Stimulated activated memory B cell treated with anti-CD40 and anti-IgM and Interleukin-4, amounts not matched to agents 10 μg/mL and 1 μg/mL and 100 μg/mL, for 72 hours (primary cell): Measurements from ENCODE around the gene STX16.

Experiments used
- ATAC-seq: fragments of 150-1000 bp; cut with Tn5 transposase; 2 replicates; pipeline ENCODE4 v1.10.0; 2021
- H3K27ac Mint-ChIP-seq: one replicate; pipeline ENCODE4 v1.8.0; 2022; ENCODE audit warnings: mild to moderate bottlenecking, mixed read lengths
- H3K27me3 Mint-ChIP-seq: one replicate; pipeline ENCODE4 v1.8.0; 2022; ENCODE audit warnings: mixed read lengths
- H3K36me3 Mint-ChIP-seq: one replicate; pipeline ENCODE4 v1.8.0; 2022; ENCODE audit warnings: mixed read lengths
- H3K4me1 Mint-ChIP-seq: one replicate; pipeline ENCODE4 v1.8.0; 2022; ENCODE audit warnings: mixed read lengths
- H3K4me3 Mint-ChIP-seq: one replicate; pipeline ENCODE4 v1.8.0; 2022; ENCODE audit warnings: mild to moderate bottlenecking, moderate library complexity, mixed read lengths
- H3K9me3 Mint-ChIP-seq: one replicate; pipeline ENCODE4 v1.8.0; 2022; ENCODE audit warnings: mixed read lengths

Gene STX16

DNA sequence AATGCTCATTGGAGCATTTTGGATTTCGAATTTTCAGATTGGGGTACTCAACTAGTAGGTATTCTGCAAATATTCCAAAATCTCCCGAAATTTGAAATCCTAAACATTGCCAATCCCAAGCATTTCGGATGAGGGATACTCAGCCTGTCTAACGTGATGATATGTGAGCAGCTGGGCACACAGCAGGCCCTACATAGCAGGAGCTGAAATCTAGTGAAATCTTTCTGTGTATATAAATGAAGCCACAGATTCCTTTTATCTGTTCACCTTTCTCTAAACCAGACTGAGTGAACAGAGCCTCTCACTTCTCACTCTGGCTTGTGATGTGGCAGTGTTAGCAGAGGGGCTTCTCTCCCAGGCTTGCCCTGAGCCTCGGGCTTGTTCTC, 17.8 kb downstream of the STX16 start:
- Mint-ChIP-seq H3K4me3 (no peak overlapping the region), H3K36me3 (peaks cover 56% of the 10 kb centered on the region), H3K27ac (no peak overlapping the region), H3K27me3 (no peaks in the 10 kb centered on the region), H3K9me3 (no peaks in the 10 kb centered on the region), H3K4me1 (peaks cover 14% of the 10 kb centered on the region)
- no peak for ATAC-seq

DNA sequence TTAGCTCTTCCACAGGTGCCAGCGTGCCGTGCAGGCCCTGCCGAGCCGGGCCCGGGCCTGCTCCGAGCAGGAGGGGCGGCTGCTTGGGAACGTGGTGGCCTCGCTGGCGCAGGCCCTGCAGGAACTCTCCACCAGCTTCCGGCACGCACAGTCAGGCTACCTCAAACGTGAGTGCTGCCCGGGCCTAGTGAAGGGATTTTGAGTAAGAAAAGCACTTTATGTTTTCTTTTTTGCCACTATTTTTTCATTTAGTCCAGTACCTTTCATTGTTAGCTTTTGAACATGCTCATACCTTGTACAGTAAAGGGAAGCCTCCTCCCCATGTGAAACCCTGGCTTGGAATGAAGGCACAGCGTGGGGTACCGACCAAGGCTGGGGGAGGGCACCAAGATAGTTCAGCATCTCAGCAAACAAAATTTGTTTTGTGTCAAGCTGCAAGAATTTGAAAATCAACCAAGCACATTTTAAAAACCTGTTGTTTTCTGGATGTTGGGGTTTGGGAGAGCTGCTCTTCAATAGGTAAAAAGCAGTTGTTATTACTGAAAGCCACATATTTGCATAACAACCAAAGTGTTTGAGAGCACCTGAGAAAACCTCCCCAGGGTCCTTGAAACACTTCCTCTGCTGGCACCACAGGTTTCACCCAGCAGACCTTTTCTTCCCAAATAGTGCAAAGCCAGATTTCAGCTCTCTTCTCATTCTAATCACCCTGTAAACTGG, 18.4 kb downstream of the STX16 start:
- peak; percentile 71 for ATAC-seq
- Mint-ChIP-seq H3K4me3 (no peak overlapping the region), H3K27me3 (no peaks in the 10 kb centered on the region), H3K4me1 (peaks cover 14% of the 10 kb centered on the region), H3K36me3 (peaks cover 60% of the 10 kb centered on the region), H3K27ac (no peak overlapping the region), H3K9me3 (no peaks in the 10 kb centered on the region)

DNA sequence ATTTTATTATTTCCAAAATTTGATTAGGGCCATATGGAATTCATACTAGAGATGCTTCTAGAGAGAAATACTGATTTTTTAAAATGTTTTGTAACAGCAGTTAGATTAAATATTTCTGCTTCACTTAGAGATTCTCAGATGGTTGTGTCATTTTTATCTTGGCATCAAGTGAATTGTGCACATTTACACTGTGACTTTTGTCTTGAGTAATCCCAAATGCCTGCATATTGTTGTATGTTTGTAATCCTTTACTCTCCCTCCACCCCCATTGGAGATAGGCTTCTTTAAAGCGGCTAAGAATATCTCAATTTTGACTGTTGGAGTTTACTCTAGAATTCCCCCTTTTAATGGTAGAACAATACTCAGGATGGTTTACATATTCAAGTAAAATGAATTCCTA, 19.0 kb downstream of the STX16 start:
- Mint-ChIP-seq H3K9me3 (no peaks in the 10 kb centered on the region), H3K27me3 (no peaks in the 10 kb centered on the region), H3K4me1 (peaks cover 14% of the 10 kb centered on the region), H3K36me3 (peaks cover 65% of the 10 kb centered on the region), H3K4me3 (no peak overlapping the region), H3K27ac (no peak overlapping the region)
- ATAC-seq = no peak

DNA sequence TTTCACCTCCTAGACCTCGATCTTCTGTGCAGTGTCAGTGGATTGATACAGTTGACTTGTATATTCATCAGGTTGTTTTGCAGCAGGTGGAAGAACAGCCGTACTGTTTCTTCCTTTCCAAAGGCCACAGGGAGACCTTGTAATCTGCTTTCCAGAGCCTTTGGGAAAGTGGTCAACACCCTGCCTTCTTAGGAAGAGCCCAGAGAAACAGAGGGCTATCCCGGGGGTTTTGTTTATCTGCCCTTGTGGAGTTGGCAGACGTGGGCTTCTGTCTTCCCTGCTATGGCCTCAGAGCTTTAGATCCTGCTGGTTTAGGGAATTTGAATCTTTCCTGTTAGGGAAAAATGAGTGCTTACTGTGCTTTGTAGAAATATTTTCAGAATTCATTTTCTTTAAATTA, 19.6 kb downstream of the STX16 start:
- Mint-ChIP-seq H3K9me3 (no peaks in the 10 kb centered on the region), H3K36me3 (peaks cover 71% of the 10 kb centered on the region), H3K4me3 (no peak overlapping the region), H3K27me3 (no peaks in the 10 kb centered on the region), H3K4me1 (peaks cover 14% of the 10 kb centered on the region), H3K27ac (no peak overlapping the region)
- no peak for ATAC-seq

DNA sequence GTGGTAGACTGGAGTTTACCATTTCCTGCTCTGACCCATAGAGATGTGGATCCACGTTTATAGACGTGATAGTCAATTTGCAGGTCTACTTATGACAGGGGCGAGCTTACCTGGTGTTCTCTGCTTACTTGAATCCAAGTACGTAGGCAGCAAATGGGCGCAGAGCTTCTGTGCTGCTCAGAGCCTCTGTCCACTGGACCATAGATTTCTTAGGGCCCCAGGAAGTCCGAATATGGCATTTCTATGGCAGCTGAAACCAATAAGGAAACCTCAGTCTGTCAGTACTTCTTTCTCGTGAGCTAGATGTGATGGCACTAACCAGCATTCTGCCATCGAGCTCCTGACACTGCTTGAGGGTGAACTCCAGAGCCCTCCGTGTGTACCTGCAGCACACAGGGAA, 22.0 kb downstream of the STX16 start:
- H3K9me3 Mint-ChIP-seq = no peaks in the 10 kb centered on the region
- no peaks in the 10 kb centered on the region for H3K27me3 Mint-ChIP-seq
- peaks cover 70% of the 10 kb centered on the region for H3K36me3 Mint-ChIP-seq
- H3K4me3 Mint-ChIP-seq = no peak overlapping the region
- ATAC-seq = no peak
- no peak overlapping the region for H3K27ac Mint-ChIP-seq
- H3K4me1 Mint-ChIP-seq = peaks cover 14% of the 10 kb centered on the region

DNA sequence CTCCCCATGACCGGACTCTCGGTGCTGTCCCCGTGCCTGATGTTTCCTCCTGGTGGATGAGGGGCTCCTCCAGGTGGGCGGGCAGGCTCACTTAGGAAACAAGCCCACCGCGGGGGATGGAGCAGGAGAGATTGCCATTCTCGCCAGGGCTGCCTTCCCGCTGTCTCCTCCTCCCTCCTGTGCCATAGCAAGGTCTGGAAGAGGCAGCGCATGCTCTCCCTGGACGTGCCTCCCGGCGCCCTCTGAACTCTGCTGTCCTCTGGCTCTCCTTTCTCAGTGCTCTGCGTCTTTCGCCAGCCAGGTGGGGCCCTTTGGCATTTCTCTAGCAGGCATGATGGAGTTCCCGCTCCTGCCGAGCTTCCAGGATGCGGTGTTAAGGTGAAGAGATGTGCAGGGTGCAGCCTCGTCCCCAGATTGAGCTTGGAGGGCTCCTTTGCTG, 24.1 kb downstream of the STX16 start:
- Mint-ChIP-seq H3K36me3 (peaks cover 75% of the 10 kb centered on the region), H3K4me1 (peaks cover 4% of the 10 kb centered on the region), H3K27ac (no peak overlapping the region), H3K27me3 (no peaks in the 10 kb centered on the region), H3K4me3 (no peak overlapping the region), H3K9me3 (no peaks in the 10 kb centered on the region)
- no peak for ATAC-seq

DNA sequence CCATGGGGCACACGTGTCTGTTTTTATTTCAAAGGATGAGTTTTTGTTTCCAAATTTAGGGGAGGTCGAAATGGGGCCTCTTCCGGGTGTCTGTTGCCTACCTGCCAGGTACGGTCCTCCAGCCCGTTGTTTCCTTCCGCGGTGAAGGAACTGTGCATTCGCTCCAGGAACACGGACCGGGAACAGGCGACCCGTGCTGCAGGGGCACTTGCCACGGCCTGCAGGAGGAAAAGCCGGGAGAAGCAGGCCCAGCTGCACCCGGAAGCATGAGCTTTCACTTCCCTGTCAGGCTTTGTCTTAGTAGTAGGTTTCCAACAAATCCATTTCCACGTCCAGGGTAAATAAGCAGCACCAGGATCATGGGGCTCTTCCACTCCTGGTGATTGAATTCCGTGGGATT, 24.6 kb downstream of the STX16 start:
- Mint-ChIP-seq H3K4me3 (no peak overlapping the region), H3K36me3 (peaks cover 75% of the 10 kb centered on the region), H3K9me3 (no peaks in the 10 kb centered on the region), H3K4me1 (no peaks in the 10 kb centered on the region), H3K27me3 (no peaks in the 10 kb centered on the region), H3K27ac (no peak overlapping the region)
- ATAC-seq = no peak

DNA sequence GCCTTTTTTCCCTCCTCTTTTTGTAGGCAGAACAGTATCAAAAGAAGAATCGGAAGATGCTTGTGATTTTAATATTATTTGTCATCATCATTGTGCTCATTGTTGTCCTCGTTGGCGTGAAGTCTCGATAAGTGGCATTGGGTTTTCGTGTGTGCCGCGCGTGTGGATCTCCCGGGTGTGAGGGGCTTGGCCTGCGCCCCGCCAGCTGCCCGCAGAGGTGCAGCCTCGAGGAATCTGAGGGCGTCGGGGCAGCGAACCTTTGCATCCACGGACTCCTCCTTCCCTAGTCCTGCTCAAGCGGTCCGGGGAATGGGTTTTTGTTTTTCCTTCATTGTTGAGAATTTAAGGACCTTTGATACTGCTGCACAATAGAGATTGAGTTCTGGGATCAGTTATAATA, 25.1 kb downstream of the STX16 start:
- Mint-ChIP-seq H3K27ac (no peak overlapping the region), H3K4me3 (no peak overlapping the region), H3K27me3 (no peaks in the 10 kb centered on the region), H3K4me1 (no peaks in the 10 kb centered on the region), H3K9me3 (no peaks in the 10 kb centered on the region), H3K36me3 (peaks cover 72% of the 10 kb centered on the region)
- ATAC-seq = no peak

DNA sequence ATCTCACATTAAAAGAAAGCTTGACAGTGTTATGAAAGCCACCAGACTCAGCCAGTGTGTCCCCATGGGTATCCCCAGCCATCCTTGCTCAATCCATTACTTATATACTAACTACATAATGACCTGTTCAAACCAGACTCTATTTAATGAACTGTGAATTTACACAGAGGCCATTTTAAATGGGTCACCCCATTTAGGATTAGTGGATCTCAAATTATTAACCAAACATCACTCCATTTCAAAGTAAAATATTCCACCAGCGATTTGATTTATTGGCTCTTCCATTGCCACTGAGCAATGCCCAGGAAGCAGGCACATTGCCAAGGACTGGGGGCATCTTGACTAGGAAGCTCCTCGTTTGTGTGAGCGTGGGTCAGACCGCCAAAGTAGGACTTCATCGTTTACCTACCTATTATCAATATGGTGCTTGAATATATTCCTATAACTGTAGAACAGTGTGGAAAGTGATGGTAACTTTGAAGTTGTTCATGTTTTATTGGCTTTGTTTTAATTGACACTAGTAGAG, 26.1 kb downstream of the STX16 start:
- Mint-ChIP-seq H3K27me3 (no peaks in the 10 kb centered on the region), H3K27ac (no peak overlapping the region), H3K36me3 (peaks cover 70% of the 10 kb centered on the region), H3K9me3 (no peaks in the 10 kb centered on the region), H3K4me3 (no peak overlapping the region), H3K4me1 (no peaks in the 10 kb centered on the region)
- no peak for ATAC-seq

DNA sequence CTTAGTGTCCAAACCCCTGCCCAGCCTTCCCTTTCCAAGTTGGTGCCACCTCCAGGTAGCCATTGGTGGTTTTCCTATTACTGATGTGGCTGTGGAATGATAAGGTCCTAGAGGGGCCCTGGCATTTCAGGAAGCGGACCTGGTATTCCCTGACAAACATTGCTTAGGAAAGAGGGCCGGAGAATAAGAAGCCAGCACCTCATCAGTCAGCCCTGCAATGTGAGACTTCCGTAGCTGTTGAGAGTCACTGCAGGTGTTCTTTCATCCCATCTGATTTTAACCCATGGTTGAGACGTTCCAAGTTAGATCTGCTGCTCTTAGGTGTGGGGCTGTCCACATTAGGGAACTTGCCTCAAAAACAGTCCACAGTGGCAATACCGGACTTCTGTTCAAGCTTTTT, 26.7 kb downstream of the STX16 start:
- ATAC-seq = no peak
- no peak overlapping the region for H3K4me3 Mint-ChIP-seq
- peaks cover 67% of the 10 kb centered on the region for H3K36me3 Mint-ChIP-seq
- no peaks in the 10 kb centered on the region for H3K9me3 Mint-ChIP-seq
- no peaks in the 10 kb centered on the region for H3K4me1 Mint-ChIP-seq
- no peaks in the 10 kb centered on the region for H3K27me3 Mint-ChIP-seq
- H3K27ac Mint-ChIP-seq = no peak overlapping the region

DNA sequence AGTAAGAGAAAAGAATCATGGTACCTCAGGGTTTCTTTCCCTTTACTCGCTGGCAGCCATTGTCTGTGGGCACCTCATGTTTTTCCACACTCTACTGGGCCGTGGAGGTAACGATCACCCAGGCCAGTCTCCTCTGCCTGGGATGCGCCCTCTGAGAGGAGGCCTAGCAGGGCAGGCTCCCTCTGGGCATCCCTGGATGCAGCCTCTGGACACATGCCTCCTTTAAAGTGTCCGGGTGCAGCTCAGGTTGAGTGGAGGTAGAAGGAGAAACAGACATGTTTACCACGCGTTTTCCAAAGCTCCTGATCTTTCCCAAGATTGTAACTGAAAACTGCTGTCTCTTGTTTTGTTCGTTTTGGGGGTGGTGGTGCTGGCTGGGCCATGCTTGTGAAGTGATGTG, 27.7 kb downstream of the STX16 start:
- Mint-ChIP-seq H3K4me3 (no peak overlapping the region), H3K9me3 (no peaks in the 10 kb centered on the region), H3K27me3 (no peaks in the 10 kb centered on the region), H3K36me3 (peaks cover 57% of the 10 kb centered on the region), H3K27ac (no peak overlapping the region), H3K4me1 (no peaks in the 10 kb centered on the region)
- ATAC-seq = no peak

DNA sequence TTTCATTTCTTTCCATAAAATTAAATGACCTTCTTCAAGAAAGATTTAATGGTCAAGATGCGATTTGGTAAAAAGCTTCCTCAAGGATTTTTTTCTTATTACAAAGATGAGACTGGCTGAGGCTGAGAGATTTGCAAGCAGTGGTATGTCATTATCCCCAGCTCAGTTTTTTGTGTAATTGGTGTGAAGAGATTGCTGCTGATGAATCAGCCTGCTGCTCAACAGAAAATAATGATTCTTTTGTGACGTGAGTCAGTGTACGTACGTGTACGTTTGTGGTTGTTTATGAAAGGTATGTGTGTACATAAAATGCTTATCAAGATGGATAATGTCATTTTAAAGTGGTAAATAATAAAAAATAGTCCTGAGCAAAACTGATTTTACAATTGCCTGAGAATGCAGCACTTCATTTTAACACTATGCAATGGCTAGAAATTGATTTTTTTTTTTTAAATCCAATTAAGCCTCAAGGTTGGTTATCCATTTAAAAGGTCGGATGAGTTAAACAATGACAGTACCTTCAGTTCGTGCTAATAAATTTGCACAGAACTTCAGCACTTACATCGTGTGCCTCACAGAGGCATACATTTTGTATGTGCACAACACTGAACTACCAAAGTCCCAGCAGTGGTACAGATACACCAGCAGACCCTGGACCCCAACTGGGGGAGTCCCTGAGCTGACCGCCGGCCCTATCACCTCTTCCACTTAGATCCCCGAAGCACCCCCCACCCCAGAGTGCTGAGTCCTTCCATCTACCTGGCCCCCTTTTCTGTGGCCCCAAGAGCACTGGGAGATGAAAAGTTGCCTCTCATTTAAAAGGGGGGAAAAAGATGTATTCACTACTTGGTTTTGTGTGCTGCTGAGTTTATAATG, 31.8 kb downstream of the STX16 start:
- peaks cover 44% of the 10 kb centered on the region for H3K36me3 Mint-ChIP-seq
- no peak overlapping the region for H3K27ac Mint-ChIP-seq
- H3K4me3 Mint-ChIP-seq = no peak overlapping the region
- no peak for ATAC-seq
- H3K9me3 Mint-ChIP-seq = no peaks in the 10 kb centered on the region
- H3K4me1 Mint-ChIP-seq = no peaks in the 10 kb centered on the region
- H3K27me3 Mint-ChIP-seq = no peaks in the 10 kb centered on the region

DNA sequence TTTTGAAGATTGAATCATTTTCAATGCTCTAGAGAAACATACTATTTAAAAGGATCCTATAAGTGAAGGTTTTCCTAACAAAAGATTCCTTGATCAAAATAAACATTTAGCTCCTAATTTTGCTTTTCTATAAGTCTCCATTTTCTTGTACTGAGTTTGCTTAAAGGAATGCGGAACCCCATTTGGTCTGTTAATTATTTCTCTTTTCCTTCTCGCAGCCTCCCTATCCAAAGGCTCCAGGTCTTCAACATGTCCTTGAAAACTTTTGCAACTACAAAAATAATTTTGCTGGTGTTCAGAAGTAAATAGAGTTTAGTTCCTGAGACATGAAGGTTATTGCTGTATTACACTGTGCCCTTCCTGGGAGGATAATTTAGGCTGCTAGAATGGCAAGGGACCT, 33.2 kb downstream of the STX16 start:
- H3K9me3 Mint-ChIP-seq = no peaks in the 10 kb centered on the region
- H3K4me1 Mint-ChIP-seq = no peaks in the 10 kb centered on the region
- peaks cover 46% of the 10 kb centered on the region for H3K36me3 Mint-ChIP-seq
- H3K27ac Mint-ChIP-seq = no peak overlapping the region
- no peaks in the 10 kb centered on the region for H3K27me3 Mint-ChIP-seq
- no peak for ATAC-seq
- no peak overlapping the region for H3K4me3 Mint-ChIP-seq

DNA sequence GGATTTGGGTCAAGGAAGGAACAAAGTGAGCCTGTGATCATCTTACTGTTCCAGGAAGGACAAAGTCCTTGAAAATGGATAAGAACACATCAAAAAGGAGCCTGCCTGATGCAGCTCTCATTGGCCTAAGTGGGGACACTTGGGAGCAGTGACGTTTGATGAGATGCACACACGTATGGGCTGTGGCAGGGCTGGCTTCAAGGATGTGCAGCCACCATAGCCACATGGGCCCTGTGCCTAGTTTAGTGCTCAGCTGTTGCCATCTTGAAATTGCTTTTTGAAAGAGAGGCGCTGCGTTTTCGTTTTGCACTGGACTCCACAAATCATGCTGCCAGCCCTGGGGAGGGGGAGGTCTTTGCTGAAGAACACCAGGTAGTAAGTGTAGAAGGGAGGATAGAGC, 34.9 kb downstream of the STX16 start:
- no peaks in the 10 kb centered on the region for H3K4me1 Mint-ChIP-seq
- H3K4me3 Mint-ChIP-seq = no peak overlapping the region
- peaks cover 39% of the 10 kb centered on the region for H3K36me3 Mint-ChIP-seq
- ATAC-seq = no peak
- H3K9me3 Mint-ChIP-seq = no peaks in the 10 kb centered on the region
- no peak overlapping the region for H3K27ac Mint-ChIP-seq
- no peaks in the 10 kb centered on the region for H3K27me3 Mint-ChIP-seq

DNA sequence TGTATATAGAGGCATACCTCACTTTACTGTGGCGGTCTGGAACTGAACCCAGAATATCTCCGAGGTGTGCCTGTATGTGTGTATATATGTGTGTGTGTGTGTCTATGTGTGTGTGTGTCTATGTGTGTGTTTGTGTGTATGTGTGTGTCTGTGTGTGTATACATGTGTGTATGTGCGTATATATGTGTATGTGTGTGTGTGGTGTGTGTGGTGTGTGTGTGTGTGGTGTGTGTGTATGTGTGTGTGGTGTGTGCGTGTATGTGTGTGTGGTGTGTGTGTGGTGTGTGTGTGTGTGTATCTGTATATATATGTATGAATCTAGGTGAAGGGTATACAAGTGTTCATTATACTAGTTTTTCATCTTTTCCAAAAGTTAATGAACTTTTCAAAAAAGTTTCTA, 37.3 kb downstream of the STX16 start:
- H3K4me1 Mint-ChIP-seq = peaks cover 2% of the 10 kb centered on the region
- H3K27ac Mint-ChIP-seq = no peak overlapping the region
- no peak overlapping the region for H3K4me3 Mint-ChIP-seq
- no peaks in the 10 kb centered on the region for H3K27me3 Mint-ChIP-seq
- no peaks in the 10 kb centered on the region for H3K9me3 Mint-ChIP-seq
- peaks cover 39% of the 10 kb centered on the region for H3K36me3 Mint-ChIP-seq
- no peak for ATAC-seq

DNA sequence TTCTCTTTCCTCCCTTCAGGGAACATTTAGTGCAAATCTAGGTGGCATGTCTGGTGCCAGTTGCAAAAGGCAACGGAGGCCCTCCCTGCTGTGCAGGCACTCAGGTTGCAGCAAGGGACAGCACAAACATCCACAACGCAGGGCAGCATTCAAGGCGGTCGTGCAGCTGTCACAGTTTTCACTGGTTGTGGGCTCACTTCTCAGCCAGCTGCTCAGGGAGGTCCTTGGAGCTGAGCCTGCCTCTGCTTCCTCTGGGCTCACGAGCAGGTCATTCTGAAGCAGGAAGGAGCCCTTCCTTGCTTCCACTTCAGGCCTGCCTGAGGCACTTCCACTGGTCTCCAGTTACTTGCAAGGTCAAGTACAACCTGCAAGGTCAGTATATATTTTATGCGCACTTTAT, 37.8 kb downstream of the STX16 start:
- Mint-ChIP-seq H3K9me3 (no peaks in the 10 kb centered on the region), H3K27ac (no peak overlapping the region), H3K36me3 (peaks cover 39% of the 10 kb centered on the region), H3K4me1 (peaks cover 6% of the 10 kb centered on the region), H3K4me3 (no peak overlapping the region), H3K27me3 (no peaks in the 10 kb centered on the region)
- ATAC-seq = no peak
